ACHN (cell line): Measurements from ENCODE around the gene RBM19.

ENCODE experiments used
- DNase-seq: peaks from one replicate; pipeline ENCODE4 v3.0.0-alpha.2; 2015
- in situ Hi-C: cut with HindIII; loops from 2 replicates; pipeline ENCODE4 v1.10.0; 2017; ENCODE audit warnings: low sequenced_read_pairs, low pct_ligation_motif_present, low pct_unique_long_range_greater_than_20kb

Gene RBM19

DNA sequence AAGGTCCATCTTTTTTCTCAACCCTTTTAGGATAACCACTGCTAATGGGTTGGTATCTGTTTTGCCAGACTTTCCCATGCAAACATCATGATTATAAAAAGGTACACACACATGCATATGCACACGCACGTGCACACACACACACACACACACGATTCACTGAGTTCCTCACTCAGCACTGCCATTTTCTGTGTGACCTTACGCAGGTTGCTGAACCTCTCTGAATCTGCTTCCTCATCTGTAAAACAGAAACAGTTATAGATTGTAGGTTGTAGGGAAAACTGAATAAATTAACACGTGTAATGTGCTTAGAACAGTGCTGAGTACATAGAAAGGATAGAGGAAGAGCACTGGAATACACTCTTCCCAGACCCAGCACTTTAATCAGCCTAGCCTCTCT lies 182.3 kb downstream of the RBM19 start:
- DNase-seq, result no peak
- in situ Hi-C loops, result no loop called here

- in situ Hi-C loops, result no loop called here
- DNase-seq, result no peak
These were observed 183.3 kb downstream of the RBM19 start for GRCh38 chr12:113782873-113783272.

DNA sequence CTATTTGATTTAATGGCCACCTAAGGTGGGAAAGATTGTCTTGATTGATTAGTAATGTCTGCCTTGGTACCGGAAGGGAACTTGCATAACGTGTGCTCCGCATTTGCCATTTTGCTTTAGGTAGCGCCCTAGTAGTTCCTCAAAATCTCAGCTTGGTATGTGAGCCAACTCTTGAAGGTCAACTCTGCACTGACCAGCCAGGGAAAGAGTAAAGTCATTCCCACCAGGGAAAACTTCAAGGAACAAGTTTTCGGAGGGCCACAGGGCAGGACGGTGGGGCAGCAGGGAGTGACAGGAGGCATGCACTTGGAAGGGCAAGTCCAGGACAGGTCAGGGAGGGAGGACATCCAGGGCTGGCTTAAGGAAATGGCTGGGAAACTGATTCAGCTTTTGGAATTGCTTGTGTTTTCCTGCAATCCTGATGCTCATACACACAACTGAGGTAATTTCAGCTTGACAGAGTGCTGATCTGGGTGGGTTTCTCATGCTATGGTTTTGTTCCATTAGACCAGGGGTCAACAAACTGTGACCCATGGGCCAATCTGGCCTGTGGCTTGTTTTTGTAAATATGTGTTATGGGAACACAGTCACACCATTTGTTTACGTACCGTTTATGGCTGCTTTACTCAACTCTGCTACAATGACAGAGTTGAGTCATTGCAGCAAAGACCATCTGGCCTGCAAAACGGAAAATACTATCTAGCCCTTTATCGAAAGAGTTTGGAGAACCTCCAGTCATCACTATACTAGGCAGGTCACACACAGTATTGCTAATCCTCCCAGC lies 184.5 kb downstream of the RBM19 start:
- no peak for DNase-seq
- in situ Hi-C loops, result no loop called here

DNA sequence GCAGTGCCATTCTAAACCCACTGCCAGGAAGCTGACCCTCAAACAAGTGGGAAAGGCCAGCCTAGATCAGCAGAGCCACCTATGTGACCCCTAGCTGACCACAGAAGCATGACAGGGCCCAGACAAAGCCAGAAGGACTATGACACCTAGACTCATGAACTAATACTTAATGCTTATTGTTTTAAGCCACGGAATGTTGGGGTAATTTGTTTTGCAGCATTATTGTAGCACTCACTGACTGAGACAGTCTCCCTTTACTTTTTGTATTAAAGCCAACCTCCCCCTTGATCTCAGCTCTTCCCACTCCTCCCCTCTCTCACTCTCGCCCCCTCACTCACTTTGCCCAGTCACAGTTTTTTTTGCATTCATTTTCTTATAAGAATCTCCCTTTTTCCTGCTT lies 186.4 kb downstream of the RBM19 start:
- no peak for DNase-seq
- in situ Hi-C loops, result no loop called here

- in situ Hi-C loops, result no loop called here
- no peak for DNase-seq
These were observed 187.5 kb downstream of the RBM19 start for GRCh38 chr12:113778432-113779132.

GRCh38 chr12:113777751-113778150 lies 188.4 kb downstream of the RBM19 start:
- in situ Hi-C loops, result no loop called here
- DNase-seq, result no peak

GRCh38 chr12:113776536-113776935 lies 189.6 kb downstream of the RBM19 start:
- in situ Hi-C loops, result no loop called here

GRCh38 chr12:113774526-113774925 lies 191.6 kb downstream of the RBM19 start:
- in situ Hi-C loops, result no loop called here

More at GRCh38 chr12:113776536-113776935, 189.6 kb downstream of the RBM19 start:
- DNase-seq, result no peak

DNA sequence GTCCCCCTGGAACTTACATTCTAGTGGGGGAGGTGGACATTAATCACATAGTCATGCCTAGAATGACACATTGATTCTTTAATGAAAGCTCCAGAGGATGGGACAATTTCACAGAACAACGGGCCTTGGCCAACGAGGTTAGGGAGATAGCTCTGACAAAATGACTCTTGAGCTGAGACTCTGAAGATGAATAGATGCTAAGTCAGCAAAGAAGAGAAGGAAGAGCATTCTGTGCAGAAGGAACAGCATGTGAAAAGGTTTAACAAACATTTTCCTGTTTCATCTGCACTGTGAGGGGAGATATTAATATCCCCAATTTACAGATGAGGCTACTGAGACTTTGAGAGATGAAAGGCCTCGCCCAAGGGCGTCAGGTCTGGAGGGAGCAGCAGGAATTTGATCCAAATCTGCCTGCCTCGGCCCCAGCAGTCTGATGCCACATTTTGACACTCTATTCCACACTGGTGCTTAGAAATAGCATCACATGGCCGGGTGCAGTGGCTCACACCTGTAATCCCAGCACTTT lies 193.6 kb downstream of the RBM19 start:
- in situ Hi-C loops, result no loop called here
- no peak for DNase-seq

More at GRCh38 chr12:113774526-113774925, 191.6 kb downstream of the RBM19 start:
- DNase-seq, result no peak

- in situ Hi-C loops, result no loop called here
- no peak for DNase-seq
These were observed 195.7 kb downstream of the RBM19 start for GRCh38 chr12:113770389-113770865.

- DNase-seq, result no peak
- in situ Hi-C loops, result no loop called here
These were observed 196.8 kb downstream of the RBM19 start for GRCh38 chr12:113769305-113769704.

DNA sequence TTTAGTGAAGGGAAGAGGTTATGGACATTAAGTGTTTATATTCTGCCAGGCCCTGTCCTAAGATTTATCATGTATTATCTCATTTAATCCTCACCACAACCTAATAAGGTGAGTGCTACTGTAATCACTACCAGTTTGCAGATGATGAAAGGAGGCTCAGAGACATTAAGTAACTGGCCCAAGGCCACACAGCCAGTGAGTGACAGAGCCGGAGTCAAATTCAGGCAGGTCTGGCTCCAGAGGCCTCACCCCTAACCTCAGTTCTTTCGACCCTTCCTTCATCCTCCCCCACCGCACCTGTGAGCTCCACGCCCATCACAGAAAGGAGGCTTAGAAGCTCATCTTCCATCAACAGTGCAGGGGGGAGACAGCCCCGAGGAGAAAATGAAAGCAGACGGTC lies 197.3 kb downstream of the RBM19 start:
- in situ Hi-C loops, result no loop called here
- no peak for DNase-seq

- DNase-seq, result peak; percentile 92
- in situ Hi-C loops, result no loop called here
These were observed 198.9 kb downstream of the RBM19 start for GRCh38 chr12:113766879-113767878.
